ENCODE data around the gene TSPAN16. TPM values are rescaled to one million over a fixed set of nuclear protein-coding genes. Genes with fewer than 3 reads are reported as not detected.

Gene TSPAN16
- total RNA-seq, 1 donor from 2014 or later = not detected

- Histone ChIP-seq H4K20me1 (ENCODE audit: insufficient read depth, low read length) (no peaks in the 10 kb centered on the region), H3K27me3 (ENCODE audit: insufficient read depth, low read length) (no peaks in the 10 kb centered on the region), H3K27ac (ENCODE audit: low read depth, low read length) (no peak overlapping the region), H3K9me3 (ENCODE audit: insufficient read depth, low read depth, low read length) (no peaks in the 10 kb centered on the region), H2AFZ (ENCODE audit: low read depth, low read length) (no peak overlapping the region), H3K4me2 (ENCODE audit: low read length) (no peak overlapping the region), H3K9ac (ENCODE audit: low read length) (no peak overlapping the region), H3K36me3 (ENCODE audit: insufficient read depth, low read length) (no peaks in the 10 kb centered on the region), H3K79me2 (ENCODE audit: insufficient read depth, low read length) (no peaks in the 10 kb centered on the region), H3K4me3 (ENCODE audit: insufficient read depth, low read depth, low read length) (no peak overlapping the region), H3K4me1 (ENCODE audit: insufficient read depth, low read length) (peaks cover 5% of the 10 kb centered on the region)
- Mint-ChIP-seq H3K27ac (ENCODE audit: unreplicated experiment) (no peak overlapping the region), H3K4me1 (ENCODE audit: low read depth, unreplicated experiment) (peaks cover 4% of the 10 kb centered on the region), H3K9me3 (ENCODE audit: unreplicated experiment) (peaks cover 4% of the 10 kb centered on the region), H3K4me3 (ENCODE audit: unreplicated experiment) (no peak overlapping the region), H3K36me3 (ENCODE audit: low read depth, unreplicated experiment) (peaks cover 16% of the 10 kb centered on the region), H3K27me3 (ENCODE audit: low read depth, unreplicated experiment) (no peaks in the 10 kb centered on the region)
- DNase-seq (ENCODE audit: low read depth) = no peak
- TF ChIP-seq EZH2 (IDR thresholded peaks at IDR 0.05; ENCODE audit: insufficient read depth, low read length) = no peak
- no peak for TF ChIP-seq CTCF (IDR thresholded peaks at IDR 0.05; ENCODE audit: insufficient read depth, low read depth, low read length)
- no peak for FAIRE-seq
These were observed 41.1 kb downstream of the TSPAN16 start for GRCh38 chr19:11337080-11337479.

GRCh38 chr19:11338121-11338520 lies 42.2 kb downstream of the TSPAN16 start:
- Histone ChIP-seq H3K4me3 (ENCODE audit: insufficient read depth, low read depth, low read length) (no peak overlapping the region), H2AFZ (ENCODE audit: low read depth, low read length) (no peak overlapping the region), H3K27ac (ENCODE audit: low read depth, low read length) (no peak overlapping the region), H3K9me3 (ENCODE audit: insufficient read depth, low read depth, low read length) (no peaks in the 10 kb centered on the region), H4K20me1 (ENCODE audit: insufficient read depth, low read length) (peaks cover 5% of the 10 kb centered on the region), H3K36me3 (ENCODE audit: insufficient read depth, low read length) (no peaks in the 10 kb centered on the region), H3K4me1 (ENCODE audit: insufficient read depth, low read length) (peaks cover 5% of the 10 kb centered on the region), H3K9ac (ENCODE audit: low read length) (no peak overlapping the region), H3K4me2 (ENCODE audit: low read length) (no peak overlapping the region), H3K27me3 (ENCODE audit: insufficient read depth, low read length) (no peaks in the 10 kb centered on the region), H3K79me2 (ENCODE audit: insufficient read depth, low read length) (no peaks in the 10 kb centered on the region)
- H3K9me3 Mint-ChIP-seq (ENCODE audit: unreplicated experiment) = peaks cover 4% of the 10 kb centered on the region
- H3K27ac Mint-ChIP-seq (ENCODE audit: unreplicated experiment) = no peak overlapping the region
- FAIRE-seq = no peak
- DNase-seq (ENCODE audit: low read depth) = no peak
- H3K4me3 Mint-ChIP-seq (ENCODE audit: unreplicated experiment) = peak overlapping the region; percentile 76
- H3K36me3 Mint-ChIP-seq (ENCODE audit: low read depth, unreplicated experiment) = peaks cover 16% of the 10 kb centered on the region
- H3K27me3 Mint-ChIP-seq (ENCODE audit: low read depth, unreplicated experiment) = no peaks in the 10 kb centered on the region
- no peak for TF ChIP-seq EZH2 (IDR thresholded peaks at IDR 0.05; ENCODE audit: insufficient read depth, low read length)
- TF ChIP-seq CTCF (IDR thresholded peaks at IDR 0.05; ENCODE audit: insufficient read depth, low read depth, low read length) = no peak
- peaks cover 4% of the 10 kb centered on the region for H3K4me1 Mint-ChIP-seq (ENCODE audit: low read depth, unreplicated experiment)

GRCh38 chr19:11338569-11339253 lies 42.8 kb downstream of the TSPAN16 start:
- H3K4me2 ChIP-seq (ENCODE audit: low read length) = peak overlapping the region; percentile 74
- Mint-ChIP-seq H3K9me3 (ENCODE audit: unreplicated experiment) (peaks cover 4% of the 10 kb centered on the region), H3K4me3 (ENCODE audit: unreplicated experiment) (peak overlapping the region; percentile 76), H3K36me3 (ENCODE audit: low read depth, unreplicated experiment) (peaks cover 16% of the 10 kb centered on the region), H3K27me3 (ENCODE audit: low read depth, unreplicated experiment) (no peaks in the 10 kb centered on the region), H3K4me1 (ENCODE audit: low read depth, unreplicated experiment) (peaks cover 4% of the 10 kb centered on the region), H3K27ac (ENCODE audit: unreplicated experiment) (no peak overlapping the region)
- peak overlapping the region; percentile 23 for H3K4me3 ChIP-seq (ENCODE audit: insufficient read depth, low read depth, low read length)
- H3K9ac ChIP-seq (ENCODE audit: low read length) = no peak overlapping the region
- no peak overlapping the region for H3K27ac ChIP-seq (ENCODE audit: low read depth, low read length)
- H3K36me3 ChIP-seq (ENCODE audit: insufficient read depth, low read length) = no peaks in the 10 kb centered on the region
- H3K9me3 ChIP-seq (ENCODE audit: insufficient read depth, low read depth, low read length) = no peaks in the 10 kb centered on the region
- peaks cover 5% of the 10 kb centered on the region for H3K4me1 ChIP-seq (ENCODE audit: insufficient read depth, low read length)
- DNase-seq (ENCODE audit: low read depth) (no peak), FAIRE-seq (no peak)
- no peaks in the 10 kb centered on the region for H3K27me3 ChIP-seq (ENCODE audit: insufficient read depth, low read length)
- no peak for TF ChIP-seq CTCF (IDR thresholded peaks at IDR 0.05; ENCODE audit: insufficient read depth, low read depth, low read length)
- no peak for TF ChIP-seq EZH2 (IDR thresholded peaks at IDR 0.05; ENCODE audit: insufficient read depth, low read length)
- no peaks in the 10 kb centered on the region for H3K79me2 ChIP-seq (ENCODE audit: insufficient read depth, low read length)
- H4K20me1 ChIP-seq (ENCODE audit: insufficient read depth, low read length) = peaks cover 8% of the 10 kb centered on the region
- H2AFZ ChIP-seq (ENCODE audit: low read depth, low read length) = peak overlapping the region; percentile 58
